OCI-LY1 (cell line): Measurements from ENCODE around the gene EDN1.
"Not testable (repeated sequence)": the region's sequence is repeated elsewhere in the genome, so short reads cannot be mapped to it uniquely, and the experiment has no call there.

Experiments used
- H2AFZ ChIP-seq: fragments of 200-600 bp; sonication (generic), shearing (Covaris generic); 2 replicates; pipeline ENCODE4 v1.6.0; 2014; ENCODE audit warnings: antibody characterized with exemption, mild to moderate bottlenecking, low read length
- H3F3A ChIP-seq: fragments of 200-600 bp; sonication (generic), shearing (Covaris generic); 2 replicates; pipeline ENCODE4 v1.6.0; 2014; ENCODE audit warnings: mild to moderate bottlenecking, antibody characterized with exemption, low read length, moderate library complexity; ENCODE audit not compliant: insufficient read depth
- H3K27ac ChIP-seq: fragments of 200-600 bp; sonication (generic); 2 replicates; pipeline ENCODE4 v1.5.1; 2014; ENCODE audit warnings: low read length, mixed run types, mild to moderate bottlenecking, low read depth; ENCODE audit not compliant: poor library complexity, severe bottlenecking
- H3K27me3 ChIP-seq: fragments of 200-600 bp; sonication (generic); 2 replicates; pipeline ENCODE4 v1.6.0; 2014; ENCODE audit warnings: antibody characterized with exemption, mild to moderate bottlenecking, low read length, moderate library complexity; ENCODE audit not compliant: insufficient read depth
- H3K36me3 ChIP-seq: fragments of 200-600 bp; sonication (generic); 2 replicates; pipeline ENCODE4 v1.6.1; 2014; ENCODE audit warnings: mild to moderate bottlenecking, antibody characterized with exemption, low read length, moderate library complexity, mixed read lengths; ENCODE audit not compliant: insufficient read depth
- H3K4me1 ChIP-seq: fragments of 200-600 bp; sonication (generic); 2 replicates; pipeline ENCODE4 v1.5.1; 2014; ENCODE audit warnings: mild to moderate bottlenecking, low read length, moderate library complexity; ENCODE audit not compliant: insufficient read depth, severe bottlenecking
- H3K4me2 ChIP-seq: fragments of 200-600 bp; sonication (generic), shearing (Covaris generic); 2 replicates; pipeline ENCODE4 v1.6.1; 2014; ENCODE audit warnings: low read length
- H3K4me3 ChIP-seq: fragments of 200-600 bp; sonication (generic); 2 replicates; pipeline ENCODE4 v1.5.1; 2014; ENCODE audit warnings: low read length, low read depth, mild to moderate bottlenecking, mixed read lengths; ENCODE audit not compliant: poor library complexity, severe bottlenecking
- H3K79me2 ChIP-seq: fragments of 200-600 bp; shearing (Covaris generic); 2 replicates; pipeline ENCODE4 v1.6.1; 2016; ENCODE audit warnings: mixed run types, low read length, mixed read lengths; ENCODE audit not compliant: insufficient read depth
- H3K9ac ChIP-seq: fragments of 200-600 bp; sonication (generic), shearing (Covaris generic); 2 replicates; pipeline ENCODE4 v1.6.1; 2014; ENCODE audit warnings: mild to moderate bottlenecking, low read length, mixed read lengths
- H3K9me2 ChIP-seq: fragments of 200-600 bp; sonication (generic), shearing (Covaris generic); 2 replicates; pipeline ENCODE4 v1.6.1; 2014; ENCODE audit warnings: low read depth, mild to moderate bottlenecking, low read length, mixed read lengths
- H3K9me3 ChIP-seq: fragments of 200-600 bp; shearing (Covaris generic); 2 replicates; pipeline ENCODE4 v1.6.1; 2014; ENCODE audit warnings: low read length, mixed read lengths
- H4K20me1 ChIP-seq: fragments of 200-600 bp; sonication (generic), shearing (Covaris generic); 2 replicates; pipeline ENCODE4 v1.6.0; 2016; ENCODE audit warnings: mild to moderate bottlenecking, low read length; ENCODE audit not compliant: insufficient read depth
- CTCF ChIP-seq: fragments of 200-600 bp; sonication (generic), shearing (Covaris generic); IDR thresholded peaks from 2 replicates; pipeline ENCODE4 v1.5.1; 2017; ENCODE audit warnings: mild to moderate bottlenecking, antibody characterized with exemption, low read length, moderate library complexity, mixed read lengths
- EZH2 ChIP-seq: fragments of 200-600 bp; sonication (generic), shearing (Covaris generic); IDR thresholded peaks from 2 replicates; pipeline ENCODE4 v1.8.0; 2017; ENCODE audit warnings: borderline replicate concordance, mixed run types, mild to moderate bottlenecking, antibody characterized with exemption, low read length, moderate library complexity, mixed read lengths

The EDN1 gene

DNA sequence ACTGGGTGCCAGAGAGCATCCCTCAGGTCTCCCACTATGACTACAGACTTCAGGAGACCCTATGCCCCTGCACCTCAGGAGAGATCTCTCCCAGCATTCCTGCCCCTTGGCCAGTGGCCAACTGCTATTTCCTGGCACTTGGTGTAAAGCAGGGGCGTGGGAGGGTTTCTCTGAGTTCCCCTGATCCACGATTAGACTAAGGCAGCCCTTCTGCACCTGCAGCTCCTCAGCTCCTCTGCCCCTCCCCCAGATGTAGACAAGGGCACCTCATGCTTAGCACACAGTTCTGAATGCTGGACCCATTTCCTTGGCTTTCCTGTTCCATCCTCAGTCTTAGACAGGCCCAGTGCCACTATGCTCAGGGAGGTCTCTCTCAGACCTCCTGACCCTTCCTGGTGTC, 28.6 kb downstream of the EDN1 start:
- Histone ChIP-seq H3K9me3 (peaks cover 6% of the 10 kb centered on the region; the same call in 1 of the 2 replicates), H3K4me1 (no peaks in the 10 kb centered on the region), H3K4me3 (no peak overlapping the region), H3K9ac (no peak overlapping the region), H3K36me3 (no peaks in the 10 kb centered on the region), H3K27ac (no peak overlapping the region), H4K20me1 (no peaks in the 10 kb centered on the region), H3K4me2 (no peak overlapping the region), H2AFZ (no peak overlapping the region), H3F3A (no peaks in the 10 kb centered on the region), H3K27me3 (no peaks in the 10 kb centered on the region), H3K79me2 (no peaks in the 10 kb centered on the region), H3K9me2 (no peaks in the 10 kb centered on the region)
- TF ChIP-seq EZH2 (no peak), CTCF (no peak)

- H3K4me2 ChIP-seq, H3K9me3 ChIP-seq, H3K27ac ChIP-seq, H3K36me3 ChIP-seq, H3K27me3 ChIP-seq, H3K4me1 ChIP-seq, H3F3A ChIP-seq, H3K4me3 ChIP-seq, H2AFZ ChIP-seq, H4K20me1 ChIP-seq, H3K9ac ChIP-seq, H3K9me2 ChIP-seq, H3K79me2 ChIP-seq: not testable (repeated sequence)
Observed at GRCh38 chr6:12320074-12320473, 29.9 kb downstream of the EDN1 start.

GRCh38 chr6:12324099-12324498, 33.9 kb downstream of the EDN1 start:
- Histone ChIP-seq H3K4me1 (no peaks in the 10 kb centered on the region), H3K9ac (no peak overlapping the region), H2AFZ (no peak overlapping the region), H3F3A (no peaks in the 10 kb centered on the region), H3K36me3 (no peaks in the 10 kb centered on the region), H4K20me1 (no peaks in the 10 kb centered on the region), H3K4me2 (no peak overlapping the region), H3K4me3 (no peak overlapping the region), H3K27me3 (no peaks in the 10 kb centered on the region), H3K79me2 (no peaks in the 10 kb centered on the region), H3K27ac (no peak overlapping the region), H3K9me3 (peaks cover under 1% of the 10 kb centered on the region; the same call in 1 of the 2 replicates), H3K9me2 (no peaks in the 10 kb centered on the region)
- TF ChIP-seq EZH2 (no peak), CTCF (no peak)

- Histone ChIP-seq H2AFZ (no peak overlapping the region), H3K27me3 (no peaks in the 10 kb centered on the region), H3K36me3 (no peaks in the 10 kb centered on the region), H3K27ac (no peak overlapping the region), H3K4me1 (no peaks in the 10 kb centered on the region), H3K9ac (no peak overlapping the region), H3K9me3 (no peaks in the 10 kb centered on the region), H3K4me3 (no peak overlapping the region), H3K79me2 (no peaks in the 10 kb centered on the region), H3K9me2 (no peaks in the 10 kb centered on the region), H3K4me2 (no peak overlapping the region), H3F3A (no peaks in the 10 kb centered on the region), H4K20me1 (no peaks in the 10 kb centered on the region)
- TF ChIP-seq CTCF: no peak
- no peak for TF ChIP-seq EZH2
Observed at GRCh38 chr6:12324748-12325147, 34.6 kb downstream of the EDN1 start.
